SK-N-SH treated with all-trans-retinoic acid at 6 μM for 48 hours (cell line): ENCODE data around the gene ESRRA.

Source experiments
- ARNTL ChIP-seq: fragments of 450-650 bp; formaldehyde crosslinking; IDR thresholded peaks from 2 replicates; pipeline ENCODE4 v1.5.0; 2020; ENCODE audit warnings: low read depth, mild to moderate bottlenecking, moderate library complexity, borderline replicate concordance
- CREB5 ChIP-seq: fragments of 250-450 bp; sonication (Bioruptor Pico); IDR thresholded peaks from 2 replicates; pipeline ENCODE4 v1.5.1; 2020; ENCODE audit warnings: low read depth, mild to moderate bottlenecking, moderate library complexity
- CSDC2 ChIP-seq: fragments of 250-450 bp; sonication (Bioruptor Pico); IDR thresholded peaks from 2 replicates; pipeline ENCODE4 v1.5.0; 2020; ENCODE audit warnings: mild to moderate bottlenecking, moderate library complexity
- OSR1 ChIP-seq: fragments of 250-450 bp; sonication (Bioruptor Pico); IDR thresholded peaks from 2 replicates; pipeline ENCODE4 v1.8.0; 2022; ENCODE audit warnings: moderate library complexity, mild to moderate bottlenecking, inconsistent platforms
- RARB ChIP-seq: fragments of 250-450 bp; sonication (Bioruptor Pico); IDR thresholded peaks from 2 replicates; pipeline ENCODE4 v1.8.0; 2021; ENCODE audit warnings: mild to moderate bottlenecking, moderate library complexity
- SNAI2 ChIP-seq: fragments of 250-450 bp; sonication (Bioruptor Pico); IDR thresholded peaks from 2 replicates; pipeline ENCODE4 v1.5.0; 2020; ENCODE audit warnings: mild to moderate bottlenecking, moderate library complexity
- TOX ChIP-seq: fragments of 250-450 bp; sonication (Bioruptor Pico); IDR thresholded peaks from 2 replicates; pipeline ENCODE4 v1.8.0; 2021; ENCODE audit warnings: mild to moderate bottlenecking, moderate library complexity, borderline replicate concordance
- ZFP3 ChIP-seq: fragments of 250-450 bp; sonication (Bioruptor Pico); IDR thresholded peaks from 2 replicates; pipeline ENCODE4 v1.5.0; 2020; ENCODE audit warnings: mild to moderate bottlenecking, moderate library complexity
- ZFP30 ChIP-seq: fragments of 450-650 bp; formaldehyde crosslinking; IDR thresholded peaks from 2 replicates; pipeline ENCODE4 v1.5.0; 2022; ENCODE audit warnings: mild to moderate bottlenecking, moderate library complexity
- ZNF565 ChIP-seq: fragments of 450-650 bp; formaldehyde crosslinking; conservative IDR thresholded peaks from 2 replicates; pipeline ENCODE4 v1.5.0; 2020; ENCODE audit warnings: low read depth, mild to moderate bottlenecking, moderate library complexity
- TF ChIP-seq, protein P1 (sequence below): fragments of 250-450 bp; sonication (Bioruptor Pico); IDR thresholded peaks from 2 replicates; pipeline ENCODE4 v1.8.0; 2020; ENCODE audit warnings: mild to moderate bottlenecking, moderate library complexity, borderline replicate concordance
- TF ChIP-seq, protein P2 (sequence below): fragments of 250-450 bp; sonication (Bioruptor Pico); IDR thresholded peaks from 2 replicates; pipeline ENCODE4 v1.8.0; 2021; ENCODE audit warnings: low read depth, mild to moderate bottlenecking, moderate library complexity, borderline replicate concordance

DNA sequence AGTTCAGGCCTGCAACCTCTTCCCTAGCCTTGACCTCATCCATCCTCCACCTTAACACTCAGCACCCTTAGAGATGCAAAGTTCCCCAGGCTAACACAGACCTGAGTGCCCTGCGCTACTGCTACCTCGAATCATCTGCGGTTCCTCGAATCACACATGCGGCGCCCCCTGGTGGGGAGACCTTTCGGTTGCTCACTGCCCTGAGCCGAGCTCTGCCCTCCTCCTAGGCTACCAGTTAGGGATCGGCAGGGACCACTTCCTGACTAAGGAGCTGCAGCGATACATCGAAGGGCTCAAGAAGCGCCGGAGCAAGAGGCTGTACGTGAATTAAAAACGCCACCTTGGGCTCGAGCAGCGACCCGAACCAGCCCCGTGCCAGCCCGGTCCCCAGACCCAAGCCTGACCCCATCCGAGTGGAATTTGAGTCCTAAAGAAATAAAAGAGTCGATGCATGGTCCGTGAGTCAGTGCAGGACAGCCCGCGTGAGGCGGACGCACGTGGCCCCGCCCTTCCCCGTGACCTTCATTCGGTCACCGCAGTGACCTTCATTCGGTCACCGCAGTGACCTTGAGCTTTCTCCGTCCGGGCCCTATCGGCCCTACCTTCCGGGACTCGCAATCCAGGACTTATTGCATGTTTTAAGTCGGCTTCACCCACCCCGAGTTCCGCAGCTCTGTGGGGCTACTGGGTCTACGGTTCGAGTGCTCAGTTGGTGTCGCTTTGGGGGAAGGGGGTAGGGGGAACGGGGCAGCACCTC lies 830 bp upstream of the ESRRA start:
- TF ChIP-seq, protein P1, sequence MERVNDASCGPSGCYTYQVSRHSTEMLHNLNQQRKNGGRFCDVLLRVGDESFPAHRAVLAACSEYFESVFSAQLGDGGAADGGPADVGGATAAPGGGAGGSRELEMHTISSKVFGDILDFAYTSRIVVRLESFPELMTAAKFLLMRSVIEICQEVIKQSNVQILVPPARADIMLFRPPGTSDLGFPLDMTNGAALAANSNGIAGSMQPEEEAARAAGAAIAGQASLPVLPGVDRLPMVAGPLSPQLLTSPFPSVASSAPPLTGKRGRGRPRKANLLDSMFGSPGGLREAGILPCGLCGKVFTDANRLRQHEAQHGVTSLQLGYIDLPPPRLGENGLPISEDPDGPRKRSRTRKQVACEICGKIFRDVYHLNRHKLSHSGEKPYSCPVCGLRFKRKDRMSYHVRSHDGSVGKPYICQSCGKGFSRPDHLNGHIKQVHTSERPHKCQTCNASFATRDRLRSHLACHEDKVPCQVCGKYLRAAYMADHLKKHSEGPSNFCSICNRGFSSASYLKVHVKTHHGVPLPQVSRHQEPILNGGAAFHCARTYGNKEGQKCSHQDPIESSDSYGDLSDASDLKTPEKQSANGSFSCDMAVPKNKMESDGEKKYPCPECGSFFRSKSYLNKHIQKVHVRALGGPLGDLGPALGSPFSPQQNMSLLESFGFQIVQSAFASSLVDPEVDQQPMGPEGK (CRISPR knock-in tag) = no peak
- no peak for TF ChIP-seq ZNF565
- TF ChIP-seq RARB (CRISPR knock-in tag) = no peak
- TF ChIP-seq, protein P2, sequence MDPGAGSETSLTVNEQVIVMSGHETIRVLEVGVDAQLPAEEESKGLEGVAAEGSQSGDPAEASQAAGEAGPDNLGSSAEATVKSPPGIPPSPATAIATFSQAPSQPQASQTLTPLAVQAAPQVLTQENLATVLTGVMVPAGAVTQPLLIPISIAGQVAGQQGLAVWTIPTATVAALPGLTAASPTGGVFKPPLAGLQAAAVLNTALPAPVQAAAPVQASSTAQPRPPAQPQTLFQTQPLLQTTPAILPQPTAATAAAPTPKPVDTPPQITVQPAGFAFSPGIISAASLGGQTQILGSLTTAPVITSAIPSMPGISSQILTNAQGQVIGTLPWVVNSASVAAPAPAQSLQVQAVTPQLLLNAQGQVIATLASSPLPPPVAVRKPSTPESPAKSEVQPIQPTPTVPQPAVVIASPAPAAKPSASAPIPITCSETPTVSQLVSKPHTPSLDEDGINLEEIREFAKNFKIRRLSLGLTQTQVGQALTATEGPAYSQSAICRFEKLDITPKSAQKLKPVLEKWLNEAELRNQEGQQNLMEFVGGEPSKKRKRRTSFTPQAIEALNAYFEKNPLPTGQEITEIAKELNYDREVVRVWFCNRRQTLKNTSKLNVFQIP (CRISPR knock-in tag) = no peak
- no peak for TF ChIP-seq ARNTL
- TF ChIP-seq ZFP3 (CRISPR knock-in tag) = 0 out of 2 replicates have a peak, but pooled peaks have one; percentile 38
- no peak for TF ChIP-seq ZFP30 (CRISPR knock-in tag)
- no peak for TF ChIP-seq CSDC2 (CRISPR knock-in tag)
- no peak for TF ChIP-seq TOX (CRISPR knock-in tag)
- no peak for TF ChIP-seq CREB5 (CRISPR knock-in tag)
- no peak for TF ChIP-seq OSR1
- no peak for TF ChIP-seq SNAI2
